SK-N-SH (cell line): ENCODE results near the gene CD24. TPM values are rescaled to one million over a fixed set of nuclear protein-coding genes. Genes with fewer than 3 reads are reported as not detected.

Experiments used
- CTCF ChIA-PET: fragments of 300-600, 350-600 bp; formaldehyde crosslinking; extraction: SDS; loops from one replicate; lab custom pipeline; 2021; lab: Yijun Ruan, JAX
- POLR2A ChIA-PET: fragments of 350-600 bp; sonication (Branson Sonifier 250); formaldehyde crosslinking; extraction: SDS; loops from one replicate; lab custom pipeline; 2020; ENCODE audit warnings: antibody characterized with exemption, inconsistent platforms; lab: Yijun Ruan, JAX
- DNase-seq: peaks from one replicate; pipeline ENCODE4 v3.0.0; 2012
- H2AFZ ChIP-seq: fragments of 200-600 bp; sonication (generic); 2 replicates; pipeline ENCODE4 v1.8.1; 2016; ENCODE audit warnings: antibody characterized with exemption, mild to moderate bottlenecking, low read depth
- H3F3A ChIP-seq: fragments of 200-600 bp; sonication (generic); replicated peaks from 2 replicates; pipeline ENCODE3; 2016; ENCODE audit warnings: antibody characterized with exemption, mild to moderate bottlenecking; ENCODE audit not compliant: insufficient read depth
- H3K27ac ChIP-seq, 2 experiments: fragments of 200-500 bp in 1 of 2; fragments of 200-600 bp in 1 of 2; sonication (Bioruptor generic) in 1 of 2; sonication (generic), shearing (Covaris generic) in 1 of 2; 2 replicates each; pipeline versions ENCODE4 v1.5.1 to v1.6.1; 2014 to 2016; ENCODE audit warnings: low read depth in 2 of 2, inconsistent platforms in 1 of 2, low read length in 1 of 2, mild to moderate bottlenecking in 1 of 2, mixed read lengths in 1 of 2
- H3K27me3 ChIP-seq: fragments of 200-600 bp; sonication (generic), shearing (Covaris generic); 2 replicates; pipeline ENCODE4 v1.6.1; 2016; ENCODE audit warnings: mixed run types; ENCODE audit not compliant: insufficient read depth
- H3K36me3 ChIP-seq, 2 experiments: fragments of 200-500 bp in 1 of 2; fragments of 200-600 bp in 1 of 2; sonication (Bioruptor generic) in 1 of 2; sonication (generic) in 1 of 2; replicated peaks in 1 of 2; 2 replicates each; pipeline versions ENCODE3 to v1.5.1; 2014 to 2016; ENCODE audit warnings: low read length in 1 of 2, mild to moderate bottlenecking in 1 of 2; ENCODE audit not compliant: insufficient read depth in 2 of 2, control insufficient read depth in 1 of 2
- H3K4me1 ChIP-seq, 2 experiments: fragments of 200-500 bp in 1 of 2; fragments of 200-600 bp in 1 of 2; sonication (Bioruptor generic) in 1 of 2; sonication (generic), shearing (Covaris generic) in 1 of 2; 2 replicates each; pipeline versions ENCODE4 v1.5.1 to v1.6.1; 2014 to 2016; ENCODE audit warnings: low read depth in 1 of 2, low read length in 1 of 2, mixed run types in 1 of 2; ENCODE audit not compliant: insufficient read depth in 2 of 2, control insufficient read depth in 1 of 2
- H3K4me2 ChIP-seq: fragments of 200-600 bp; sonication (generic), shearing (Covaris generic); 2 replicates; pipeline ENCODE4 v1.6.1; 2017; ENCODE audit warnings: mixed run types
- H3K4me3 ChIP-seq, 2 experiments: fragments of 200-500 bp in 1 of 2; fragments of 200-600 bp in 1 of 2; sonication (Bioruptor generic) in 1 of 2; sonication (generic), shearing (Covaris generic) in 1 of 2; 2 replicates each; pipeline versions ENCODE4 v1.5.1 to v1.8.1; 2014 to 2016; ENCODE audit warnings: low read depth in 2 of 2, inconsistent platforms in 1 of 2, low read length in 1 of 2, mild to moderate bottlenecking in 1 of 2, mixed read lengths in 1 of 2, moderate library complexity in 1 of 2
- H3K79me2 ChIP-seq: fragments of 200-600 bp; sonication (generic); 2 replicates; pipeline ENCODE4 v1.8.1; 2017; ENCODE audit warnings: mild to moderate bottlenecking; ENCODE audit not compliant: insufficient read depth
- H3K9ac ChIP-seq: fragments of 200-600 bp; sonication (generic); 2 replicates; pipeline ENCODE4 v1.6.1; 2017; ENCODE audit warnings: mixed run types
- H3K9me2 ChIP-seq: fragments of 200-600 bp; sonication (generic); 2 replicates; pipeline ENCODE4 v1.6.1; 2017; ENCODE audit warnings: mixed run types
- H3K9me3 ChIP-seq: fragments of 200-600 bp; sonication (generic); 2 replicates; pipeline ENCODE4 v1.6.1; 2017; ENCODE audit warnings: mixed run types, mild to moderate bottlenecking, moderate library complexity
- H4K20me1 ChIP-seq: fragments of 200-600 bp; sonication (generic); 2 replicates; pipeline ENCODE4 v1.6.1; 2017; ENCODE audit warnings: mild to moderate bottlenecking, mixed run types; ENCODE audit not compliant: insufficient read depth
- ELF1 ChIP-seq: IDR thresholded peaks from 2 replicates; pipeline ENCODE4 v1.4.0; 2012
- EP300 ChIP-seq, 2 experiments: IDR thresholded peaks; 2 replicates each; pipeline versions ENCODE4 v1.4.0 to v1.6.1; 2012; ENCODE audit warnings: borderline replicate concordance in 1 of 2, low read depth in 1 of 2, low read length in 1 of 2
- EZH2phosphoT487 ChIP-seq: fragments of 200-600 bp; sonication (generic); IDR thresholded peaks from 2 replicates; pipeline ENCODE4 v1.6.1; 2017; ENCODE audit warnings: low read depth, mixed run types, mild to moderate bottlenecking, antibody characterized with exemption, moderate library complexity, borderline replicate concordance
- GABPA ChIP-seq: IDR thresholded peaks from 2 replicates; pipeline ENCODE4 v1.4.0; 2012; ENCODE audit warnings: low read depth, mild to moderate bottlenecking
- GATA2 ChIP-seq: sonication (generic); formaldehyde crosslinking; IDR thresholded peaks from 2 replicates; pipeline ENCODE4 v1.5.0; 2020; ENCODE audit warnings: mild to moderate bottlenecking, missing genetic modification reagents
- JUND ChIP-seq: IDR thresholded peaks from 2 replicates; pipeline ENCODE4 v1.4.0; 2012
- MEF2A ChIP-seq: IDR thresholded peaks from 2 replicates; pipeline ENCODE4 v1.4.0; 2012; ENCODE audit warnings: low read depth, borderline replicate concordance
- MXI1 ChIP-seq: IDR thresholded peaks from 2 replicates; pipeline ENCODE4 v1.6.1; 2012; ENCODE audit warnings: mild to moderate bottlenecking, low read depth, low read length, improper control_type of control experiment
- RCOR1 ChIP-seq: fragments of 150-350 bp; IDR thresholded peaks from 2 replicates; pipeline ENCODE4 v1.6.1; 2017; ENCODE audit warnings: antibody characterized with exemption, low read length
- TCF12 ChIP-seq: IDR thresholded peaks from 2 replicates; pipeline ENCODE4 v1.4.0; 2012
- TEAD4 ChIP-seq: IDR thresholded peaks from 2 replicates; pipeline ENCODE4 v1.4.0; 2012; ENCODE audit warnings: mild to moderate bottlenecking, borderline replicate concordance; ENCODE audit not compliant: insufficient read depth
- ZBTB33 ChIP-seq: IDR thresholded peaks from 2 replicates; pipeline ENCODE4 v1.4.0; 2012; ENCODE audit warnings: low read depth, borderline replicate concordance
- WGBS: methylation state at CpG from one replicate; pipeline ENCODE4 v1.1.6; 2017; ENCODE audit warnings: low lambda C conversion rate; 5-methylcytosine and 5-hydroxymethylcytosine counted together
- polyA plus RNA-seq, 3 experiments: library from polyadenylated mRNA; depleted of rRNA; stranded (reverse); fragments of >200 nt; gene quantifications; 2 replicates each; pipeline ENCODE4 v1.2.3, GENCODE V29; 2012
- TF ChIP-seq, protein P1 (sequence below): IDR thresholded peaks from 2 replicates; pipeline ENCODE4 v1.6.1; 2012; ENCODE audit warnings: mild to moderate bottlenecking, low read depth, low read length, moderate library complexity
- TF ChIP-seq, protein P2 (sequence below): IDR thresholded peaks from 2 replicates; pipeline ENCODE4 v1.4.0; 2012; ENCODE audit warnings: low read depth, borderline replicate concordance
- TF ChIP-seq, protein P3 (sequence below): IDR thresholded peaks from 2 replicates; pipeline ENCODE4 v1.4.0; 2012; ENCODE audit warnings: low read depth
- TF ChIP-seq, protein P4 (sequence below): fragments of 150-350 bp; IDR thresholded peaks from 2 replicates; pipeline ENCODE4 v1.6.1; 2017; ENCODE audit warnings: antibody characterized with exemption, low read length, low read depth, borderline replicate concordance

The CD24 gene
- polyA plus RNA-seq, 1 of the 3 experiments (the other 2 are of a cell fraction) = 1.9 TPM

DNA sequence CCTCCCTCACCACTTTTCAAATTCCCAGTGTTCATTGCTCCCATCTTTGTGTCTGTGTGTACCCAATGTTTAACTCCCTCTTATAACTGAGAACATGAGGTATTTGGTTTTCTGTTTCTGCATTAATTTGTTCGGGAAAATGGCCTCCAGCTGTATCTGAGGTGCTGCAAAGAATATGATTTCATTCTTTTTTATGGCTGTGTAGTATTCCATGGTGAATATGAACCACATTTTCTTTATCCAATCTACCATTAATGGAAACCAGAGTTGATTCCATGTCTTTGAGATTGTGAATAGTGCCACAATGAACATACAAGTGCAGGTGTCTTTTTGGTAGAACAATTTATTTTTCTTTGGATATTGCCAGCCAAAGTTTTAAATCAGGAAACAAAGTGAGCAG, 10.4 kb downstream of the CD24 start (continued):
- TF ChIP-seq, protein P1, sequence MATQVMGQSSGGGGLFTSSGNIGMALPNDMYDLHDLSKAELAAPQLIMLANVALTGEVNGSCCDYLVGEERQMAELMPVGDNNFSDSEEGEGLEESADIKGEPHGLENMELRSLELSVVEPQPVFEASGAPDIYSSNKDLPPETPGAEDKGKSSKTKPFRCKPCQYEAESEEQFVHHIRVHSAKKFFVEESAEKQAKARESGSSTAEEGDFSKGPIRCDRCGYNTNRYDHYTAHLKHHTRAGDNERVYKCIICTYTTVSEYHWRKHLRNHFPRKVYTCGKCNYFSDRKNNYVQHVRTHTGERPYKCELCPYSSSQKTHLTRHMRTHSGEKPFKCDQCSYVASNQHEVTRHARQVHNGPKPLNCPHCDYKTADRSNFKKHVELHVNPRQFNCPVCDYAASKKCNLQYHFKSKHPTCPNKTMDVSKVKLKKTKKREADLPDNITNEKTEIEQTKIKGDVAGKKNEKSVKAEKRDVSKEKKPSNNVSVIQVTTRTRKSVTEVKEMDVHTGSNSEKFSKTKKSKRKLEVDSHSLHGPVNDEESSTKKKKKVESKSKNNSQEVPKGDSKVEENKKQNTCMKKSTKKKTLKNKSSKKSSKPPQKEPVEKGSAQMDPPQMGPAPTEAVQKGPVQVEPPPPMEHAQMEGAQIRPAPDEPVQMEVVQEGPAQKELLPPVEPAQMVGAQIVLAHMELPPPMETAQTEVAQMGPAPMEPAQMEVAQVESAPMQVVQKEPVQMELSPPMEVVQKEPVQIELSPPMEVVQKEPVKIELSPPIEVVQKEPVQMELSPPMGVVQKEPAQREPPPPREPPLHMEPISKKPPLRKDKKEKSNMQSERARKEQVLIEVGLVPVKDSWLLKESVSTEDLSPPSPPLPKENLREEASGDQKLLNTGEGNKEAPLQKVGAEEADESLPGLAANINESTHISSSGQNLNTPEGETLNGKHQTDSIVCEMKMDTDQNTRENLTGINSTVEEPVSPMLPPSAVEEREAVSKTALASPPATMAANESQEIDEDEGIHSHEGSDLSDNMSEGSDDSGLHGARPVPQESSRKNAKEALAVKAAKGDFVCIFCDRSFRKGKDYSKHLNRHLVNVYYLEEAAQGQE = no peak
- TF ChIP-seq JUND (no peak), EP300 (IDR thresholded peaks at IDR 0.05; ENCODE audit: borderline replicate concordance in 1 of 2, low read depth in 1 of 2, low read length in 1 of 2) (no peak), MXI1 (no peak), EZH2phosphoT487 (no peak), TCF12 (no peak), ELF1 (no peak), MEF2A (no peak), TEAD4 (no peak)

GRCh38 chr6:106963544-106963943, 11.0 kb downstream of the CD24 start:
- Histone ChIP-seq H3K9me3 (no peaks in the 10 kb centered on the region), H3K79me2 (no peaks in the 10 kb centered on the region), H3K4me2 (no peak overlapping the region), H3F3A (no peaks in the 10 kb centered on the region), H3K9ac (no peak overlapping the region), H3K36me3 (no peaks in the 10 kb centered on the region), H3K4me3 (no peak overlapping the region), H3K27ac (no peak overlapping the region), H3K27me3 (no peaks in the 10 kb centered on the region; the same call in 1 of the 2 replicates), H3K4me1 (no peaks in the 10 kb centered on the region), H3K9me2 (no peaks in the 10 kb centered on the region), H4K20me1 (no peaks in the 10 kb centered on the region), H2AFZ (no peak overlapping the region)
- CTCF ChIA-PET = interaction anchor here (0.7 kb wide), 1 partner anchor 354 kb away, joined by 3 read pairs; no protein-coding TSS in a partner anchor
- POLR2A ChIA-PET = no interaction called here
- TF ChIP-seq, protein P2, sequence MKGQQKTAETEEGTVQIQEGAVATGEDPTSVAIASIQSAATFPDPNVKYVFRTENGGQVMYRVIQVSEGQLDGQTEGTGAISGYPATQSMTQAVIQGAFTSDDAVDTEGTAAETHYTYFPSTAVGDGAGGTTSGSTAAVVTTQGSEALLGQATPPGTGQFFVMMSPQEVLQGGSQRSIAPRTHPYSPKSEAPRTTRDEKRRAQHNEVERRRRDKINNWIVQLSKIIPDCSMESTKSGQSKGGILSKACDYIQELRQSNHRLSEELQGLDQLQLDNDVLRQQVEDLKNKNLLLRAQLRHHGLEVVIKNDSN = no peak
- TF ChIP-seq ZBTB33 = no peak
- TF ChIP-seq MEF2A = no peak
- TF ChIP-seq RCOR1 = no peak
- TF ChIP-seq, protein P3, sequence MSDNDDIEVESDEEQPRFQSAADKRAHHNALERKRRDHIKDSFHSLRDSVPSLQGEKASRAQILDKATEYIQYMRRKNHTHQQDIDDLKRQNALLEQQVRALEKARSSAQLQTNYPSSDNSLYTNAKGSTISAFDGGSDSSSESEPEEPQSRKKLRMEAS = no peak
- no peak for TF ChIP-seq GATA2 (CRISPR knock-in tag)
- TF ChIP-seq, protein P4, sequence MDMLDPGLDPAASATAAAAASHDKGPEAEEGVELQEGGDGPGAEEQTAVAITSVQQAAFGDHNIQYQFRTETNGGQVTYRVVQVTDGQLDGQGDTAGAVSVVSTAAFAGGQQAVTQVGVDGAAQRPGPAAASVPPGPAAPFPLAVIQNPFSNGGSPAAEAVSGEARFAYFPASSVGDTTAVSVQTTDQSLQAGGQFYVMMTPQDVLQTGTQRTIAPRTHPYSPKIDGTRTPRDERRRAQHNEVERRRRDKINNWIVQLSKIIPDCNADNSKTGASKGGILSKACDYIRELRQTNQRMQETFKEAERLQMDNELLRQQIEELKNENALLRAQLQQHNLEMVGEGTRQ = no peak
- TF ChIP-seq GABPA = no peak
- no peak for DNase-seq
- WGBS = 29% methylated on average over 4 of the region's 4 CpGs
